GM12878 (cell line): ENCODE data around the gene IFNLR1. TPM values are rescaled to one million over a fixed set of nuclear protein-coding genes. Genes with fewer than 3 reads are reported as not detected.

Experiments
- ATAC-seq: fragments of 200-7000 bp; cut with Tn5 transposase; 3 replicates; pipeline ENCODE4 v1.9.1; 2020; ENCODE audit warnings: mild to moderate bottlenecking, moderate library complexity
- BruUV-seq: library from RNA; stranded (reverse); fragments of 400-500 nt; replicated peaks from 2 replicates; lab custom pipeline; 2021; lab: Mats Ljungman, UMichigan
- CTCF ChIA-PET: fragments of 300-600 bp; sonication (Branson Sonifier 250); formaldehyde crosslinking; extraction: SDS; loops from one replicate; lab custom pipeline; 2021; ENCODE audit warnings: inconsistent platforms; lab: Yijun Ruan, JAX
- POLR2A ChIA-PET: fragments of 350-600 bp; formaldehyde crosslinking; extraction: SDS; loops from one replicate; lab custom pipeline; 2021; ENCODE audit warnings: inconsistent platforms; lab: Charles Lee
- RAD21 ChIA-PET: fragments of 300-600 bp; sonication (Branson Sonifier 250); formaldehyde crosslinking; loops from one replicate; lab custom pipeline; 2023; ENCODE audit warnings: antibody characterized with exemption; ENCODE audit not compliant: unreplicated experiment; lab: Charles Lee
- SMC1A ChIA-PET: fragments of 300-600 bp; sonication (Branson Sonifier 250); formaldehyde crosslinking; loops from one replicate; lab custom pipeline; 2023; ENCODE audit not compliant: unreplicated experiment, uncharacterized antibody; lab: Charles Lee
- DNase-seq: peaks from one replicate; pipeline ENCODE4 v3.0.0-alpha.2; 2011; ENCODE audit warnings: low read depth, low spot score
- FAIRE-seq: peaks from 3 replicates; lab custom pipeline; 2011; peaks lifted over from hg19 to GRCh38; lab: Jason Lieb, UNC
- H2AFZ ChIP-seq: 2 replicates; pipeline ENCODE4 v1.6.0; 2011; ENCODE audit warnings: low read depth, low read length, control low read depth; ENCODE audit not compliant: control insufficient read depth
- H3K27ac ChIP-seq: 2 replicates; pipeline ENCODE4 v1.5.1; 2011; ENCODE audit warnings: control low read depth; ENCODE audit not compliant: control insufficient read depth, insufficient read depth
- H3K27me3 ChIP-seq, 2 experiments: replicated peaks in 1 of 2; 2 replicates each; pipeline versions ENCODE4 v1.6.0 to v1.6.1; 2011; ENCODE audit warnings: low read length in 1 of 2; ENCODE audit not compliant: control insufficient read depth in 2 of 2, insufficient read depth in 2 of 2
- H3K36me3 ChIP-seq, 2 experiments: 2 replicates each; pipeline ENCODE4 v1.5.1; 2011; ENCODE audit warnings: low read length in 1 of 2; ENCODE audit not compliant: control insufficient read depth in 2 of 2, insufficient read depth in 2 of 2
- H3K4me1 ChIP-seq: 2 replicates; pipeline ENCODE4 v1.6.1; 2011; ENCODE audit warnings: mild to moderate bottlenecking, low read length, moderate library complexity, mixed read lengths; ENCODE audit not compliant: control insufficient read depth, insufficient read depth
- H3K4me2 ChIP-seq: 2 replicates; pipeline ENCODE4 v1.6.0; 2011; ENCODE audit warnings: control low read depth; ENCODE audit not compliant: control insufficient read depth, insufficient read depth
- H3K4me3 ChIP-seq: fragments of 200-600 bp; sonication (generic); 2 replicates; pipeline ENCODE4 v1.5.1; 2016
- H3K79me2 ChIP-seq: 2 replicates; pipeline ENCODE4 v1.6.0; 2011; ENCODE audit warnings: low read length; ENCODE audit not compliant: control insufficient read depth, insufficient read depth
- H3K9ac ChIP-seq: 2 replicates; pipeline ENCODE4 v1.8.0; 2011; ENCODE audit warnings: low read length, control low read depth, mixed read lengths; ENCODE audit not compliant: control insufficient read depth, insufficient read depth
- H3K9me3 ChIP-seq: replicated peaks from 3 replicates; pipeline ENCODE4 v1.5.1; 2011; ENCODE audit warnings: mild to moderate bottlenecking, low read length; ENCODE audit not compliant: control insufficient read depth, insufficient read depth
- H4K20me1 ChIP-seq: 2 replicates; pipeline ENCODE4 v1.6.0; 2011; ENCODE audit not compliant: control insufficient read depth, insufficient read depth
- FOXM1 ChIP-seq: IDR thresholded peaks from 2 replicates; pipeline ENCODE4 v1.6.1; 2012; ENCODE audit warnings: low read depth, mild to moderate bottlenecking, inconsistent platforms, low read length, moderate library complexity
- HDGF ChIP-seq: fragments of 450-650 bp; IDR thresholded peaks from 2 replicates; pipeline ENCODE4 v1.6.1; 2016; ENCODE audit warnings: antibody characterized with exemption
- NFXL1 ChIP-seq: fragments of 450-650 bp; IDR thresholded peaks from 2 replicates; pipeline ENCODE4 v1.6.1; 2017; ENCODE audit warnings: antibody characterized with exemption, mild to moderate bottlenecking, borderline replicate concordance
- NFYB ChIP-seq: IDR thresholded peaks from 2 replicates; pipeline ENCODE4 v1.6.1; 2011; ENCODE audit warnings: low read depth, mild to moderate bottlenecking, low read length, improper control_type of control experiment, moderate library complexity; ENCODE audit not compliant: insufficient read depth
- RAD51 ChIP-seq: fragments of 450-650 bp; IDR thresholded peaks from 2 replicates; pipeline ENCODE4 v1.6.1; 2016; ENCODE audit warnings: moderate library complexity, mild to moderate bottlenecking, inconsistent platforms
- RELA ChIP-seq: fragments of 450-650 bp; IDR thresholded peaks from 2 replicates; pipeline ENCODE4 v1.8.0; 2014; ENCODE audit warnings: borderline replicate concordance; ENCODE audit not compliant: partially characterized antibody
- SIN3A ChIP-seq: IDR thresholded peaks from 2 replicates; pipeline ENCODE4 v1.6.1; 2012; ENCODE audit warnings: low read depth, low read length, improper control_type of control experiment
- SMAD1 ChIP-seq: fragments of 450-650 bp; IDR thresholded peaks from 2 replicates; pipeline ENCODE4 v1.6.1; 2018; ENCODE audit warnings: mild to moderate bottlenecking, low read depth; ENCODE audit not compliant: partially characterized antibody
- SPI1 ChIP-seq: IDR thresholded peaks from 2 replicates; pipeline ENCODE4 v1.6.1; 2011; ENCODE audit warnings: low read depth, mild to moderate bottlenecking, low read length, moderate library complexity, borderline replicate concordance; ENCODE audit not compliant: insufficient read depth
- SUZ12 ChIP-seq: fragments of 200-600 bp; sonication (generic); IDR thresholded peaks from one replicate; pipeline ENCODE4 v1.6.1; 2018; ENCODE audit warnings: antibody characterized with exemption, mild to moderate bottlenecking; ENCODE audit not compliant: unreplicated experiment
- TCF3 ChIP-seq: IDR thresholded peaks from 2 replicates; pipeline ENCODE4 v1.6.1; 2012; ENCODE audit warnings: low read depth, mild to moderate bottlenecking, low read length, borderline replicate concordance; ENCODE audit not compliant: insufficient read depth
- ZBED1 ChIP-seq: IDR thresholded peaks from 2 replicates; pipeline ENCODE4 v1.6.1; 2016; ENCODE audit warnings: borderline replicate concordance
- ZNF384 ChIP-seq: IDR thresholded peaks from 2 replicates; pipeline ENCODE4 v1.6.1; 2012; ENCODE audit warnings: low read depth, mild to moderate bottlenecking, low read length, improper control_type of control experiment, borderline replicate concordance
- WGBS: methylation state at CpG from one replicate; pipeline ENCODE4 v1.1.6; 2016; ENCODE audit warnings: low lambda C conversion rate; ENCODE audit not compliant: insufficient replicate concordance, insufficient coverage; ENCODE audit errors: missing lambda C conversion rate; 5-methylcytosine and 5-hydroxymethylcytosine counted together
- in situ Hi-C: fragments of 300-500 bp; cut with MboI; formaldehyde crosslinking; loops from 9 replicates; pipeline ENCODE4 v1.14.3; 2018; ENCODE audit warnings: mixed read lengths
- intact Hi-C: fragments of 100-400 bp; cut with micrococcal nuclease; formaldehyde crosslinking; loops from one replicate; pipeline ENCODE4 v1.14.2; 2022; ENCODE audit not compliant: unreplicated experiment
- polyA plus RNA-seq, 11 experiments: library from polyadenylated mRNA; depleted of rRNA in 4 of 11; unstranded in 6 of 11; stranded (reverse) in 5 of 11; fragments of >200 nt; fragmentation: Nextera tagmentation in 4 of 11; fragmentation: Illumina TruSeq in 1 of 11; extraction: Ambion mirVana in 4 of 11; extraction: Trizol in 1 of 11; gene quantifications; 1 replicate in 1 of 11; 2 replicates in 10 of 11; pipeline versions ENCODE4 v1.2.1 to v1.2.3, GENCODE V29; 2011 to 2016; ENCODE audit warnings: inconsistent platforms in 2 of 11, missing spikeins in 2 of 11, low read depth in 1 of 11
- total RNA-seq, 4 experiments: library from RNA; depleted of rRNA in 3 of 4; stranded (reverse); fragments of >200 nt in 3 of 4; fragmentation: Illumina TruSeq in 1 of 4; extraction: Trizol in 1 of 4; gene quantifications; 2 replicates each; pipeline versions ENCODE4 v1.2.1 to v1.2.3, GENCODE V29; 2013 to 2021
- TF ChIP-seq, protein P1 (sequence below): IDR thresholded peaks from 2 replicates; pipeline ENCODE4 v1.6.1; 2011; ENCODE audit warnings: low read depth, mild to moderate bottlenecking, low read length, moderate library complexity, borderline replicate concordance; ENCODE audit errors: extremely low read depth

The IFNLR1 gene
- total and polyA plus RNA-seq, 10 of the 15 experiments (the other 5 are each of a cell fraction or from before 2014, with no cell fraction given): 0.31 to 5.6 (median 3.9) TPM

DNA sequence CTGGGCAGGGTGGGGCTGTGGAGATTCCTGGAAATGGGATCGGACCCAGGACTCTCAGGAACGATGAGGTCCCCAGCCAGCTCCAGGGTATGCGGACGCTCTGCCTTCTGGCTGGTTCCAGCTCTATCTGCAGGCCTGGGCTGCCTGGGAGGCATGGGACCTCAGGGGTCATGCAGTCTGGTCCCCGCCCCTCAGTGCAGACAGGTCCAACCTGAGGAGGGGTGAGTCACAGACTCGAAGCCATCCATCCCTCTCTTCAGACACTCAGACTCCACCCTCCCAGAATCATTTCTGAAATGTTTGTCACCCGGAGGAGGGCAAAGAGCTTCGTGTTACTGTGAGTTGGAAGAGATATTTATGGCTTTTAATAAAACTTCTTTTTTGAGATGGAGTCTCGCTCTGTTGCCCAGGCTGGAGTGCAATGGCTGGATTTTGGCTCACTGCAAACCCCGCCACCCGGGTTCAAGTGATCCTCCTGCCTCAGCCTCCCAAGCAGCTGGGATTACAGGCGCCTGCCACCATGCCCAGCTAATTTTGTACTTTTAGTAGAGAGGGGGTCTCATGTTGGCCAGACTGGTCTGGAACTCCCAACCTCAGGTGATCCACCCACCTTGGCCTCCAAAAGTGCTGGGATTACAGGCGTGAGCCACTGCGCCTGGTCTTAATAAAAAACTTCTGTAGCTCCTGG lies 69.2 kb downstream of the IFNLR1 start:
- FAIRE-seq: no peak
- in situ Hi-C loops: no loop called here
- Histone ChIP-seq H2AFZ (no peak overlapping the region), H3K4me1 (no peaks in the 10 kb centered on the region)
- TF ChIP-seq ZBED1 (no peak), NFXL1 (no peak), RELA (no peak), TCF3 (no peak), FOXM1 (no peak), RAD51 (no peak), SUZ12 (no peak), SPI1 (no peak), ZNF384 (no peak), NFYB (no peak), SIN3A (no peak), HDGF (no peak), SMAD1 (no peak)
- TF ChIP-seq, protein P1, sequence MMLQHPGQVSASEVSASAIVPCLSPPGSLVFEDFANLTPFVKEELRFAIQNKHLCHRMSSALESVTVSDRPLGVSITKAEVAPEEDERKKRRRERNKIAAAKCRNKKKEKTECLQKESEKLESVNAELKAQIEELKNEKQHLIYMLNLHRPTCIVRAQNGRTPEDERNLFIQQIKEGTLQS: no peak
- TF ChIP-seq, all 136 proteins: peak for 0
- Histone ChIP-seq H3K27ac (no peak overlapping the region), H3K4me3 (no peak overlapping the region), H3K4me2 (no peak overlapping the region), H3K36me3 (no peaks in the 10 kb centered on the region), H4K20me1 (no peaks in the 10 kb centered on the region), H3K27me3 (peaks cover 0 to 3% of the 10 kb centered on the region in 2 experiments; a peak in 2 of 4 replicates), H3K79me2 (no peaks in the 10 kb centered on the region), H3K9me3 (no peaks in the 10 kb centered on the region), H3K9ac (no peak overlapping the region)
- intact Hi-C loops: no loop called here
- 45% methylated on average over 14 of the region's 14 CpGs for WGBS
- ChIA-PET CTCF (interaction anchor here (0.7 kb wide), 1 partner anchor 90 kb away, joined by 3 read pairs; no protein-coding TSS in a partner anchor), SMC1A (no interaction called here), POLR2A (no interaction called here), RAD21 (no interaction called here)
- no TSS peak for BruUV-seq
- no peak for DNase-seq
- ATAC-seq: no peak
